Amniotic stem cell (primary cell): ENCODE measurements around the gene IDH3G.

Experiments used
- DNase-seq: peaks from one replicate; lab custom pipeline; 2025; lab: John Stamatoyannopoulos, UW

IDH3G gene

DNA sequence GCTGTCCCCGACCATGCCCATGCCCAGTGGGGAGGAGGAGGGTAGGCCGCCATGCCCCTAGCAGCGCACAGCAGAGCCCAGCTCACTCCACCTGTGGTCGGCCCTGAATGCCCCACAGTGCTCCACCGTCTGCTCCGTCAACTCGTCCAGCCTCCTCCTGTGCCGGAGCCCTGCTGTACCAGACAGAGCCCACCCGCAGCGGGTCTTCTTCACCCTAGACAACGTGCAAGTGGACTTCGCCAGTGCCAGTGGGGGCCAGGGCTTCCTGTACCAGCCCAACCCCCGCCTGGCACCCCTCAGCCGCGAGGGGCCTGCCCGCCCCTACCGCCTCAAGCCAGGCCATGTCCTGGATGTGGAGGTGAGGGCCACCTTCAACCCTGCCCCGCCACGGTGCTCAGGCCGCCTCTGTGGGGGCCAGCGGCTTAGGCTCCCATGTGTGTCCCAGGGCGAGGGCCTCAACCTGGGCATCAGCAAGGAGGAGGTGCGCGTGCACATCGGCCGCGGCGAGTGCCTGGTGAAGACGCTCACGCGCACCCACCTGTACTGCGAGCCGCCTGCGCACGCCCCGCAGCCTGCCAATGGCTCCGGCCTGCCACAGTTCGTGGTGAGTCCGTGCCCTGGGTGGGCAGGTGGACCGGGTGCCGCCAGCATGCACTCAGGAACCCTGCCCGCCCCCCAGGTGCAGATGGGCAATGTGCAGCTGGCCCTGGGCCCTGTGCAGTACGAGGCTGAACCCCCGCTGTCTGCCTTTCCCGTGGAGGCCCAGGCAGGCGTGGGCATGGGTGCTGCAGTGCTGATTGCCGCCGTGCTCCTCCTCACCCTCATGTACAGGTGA lies 20.2 kb downstream of the IDH3G start:
- DNase-seq: no peak

GRCh38 chrX:153773218-153773611 lies 21.0 kb downstream of the IDH3G start:
- no peak for DNase-seq

- no peak for DNase-seq
Measured at GRCh38 chrX:153772316-153773217, 21.6 kb downstream of the IDH3G start.

- DNase-seq: no peak
Measured at GRCh38 chrX:153771415-153772315, 22.5 kb downstream of the IDH3G start.

DNA sequence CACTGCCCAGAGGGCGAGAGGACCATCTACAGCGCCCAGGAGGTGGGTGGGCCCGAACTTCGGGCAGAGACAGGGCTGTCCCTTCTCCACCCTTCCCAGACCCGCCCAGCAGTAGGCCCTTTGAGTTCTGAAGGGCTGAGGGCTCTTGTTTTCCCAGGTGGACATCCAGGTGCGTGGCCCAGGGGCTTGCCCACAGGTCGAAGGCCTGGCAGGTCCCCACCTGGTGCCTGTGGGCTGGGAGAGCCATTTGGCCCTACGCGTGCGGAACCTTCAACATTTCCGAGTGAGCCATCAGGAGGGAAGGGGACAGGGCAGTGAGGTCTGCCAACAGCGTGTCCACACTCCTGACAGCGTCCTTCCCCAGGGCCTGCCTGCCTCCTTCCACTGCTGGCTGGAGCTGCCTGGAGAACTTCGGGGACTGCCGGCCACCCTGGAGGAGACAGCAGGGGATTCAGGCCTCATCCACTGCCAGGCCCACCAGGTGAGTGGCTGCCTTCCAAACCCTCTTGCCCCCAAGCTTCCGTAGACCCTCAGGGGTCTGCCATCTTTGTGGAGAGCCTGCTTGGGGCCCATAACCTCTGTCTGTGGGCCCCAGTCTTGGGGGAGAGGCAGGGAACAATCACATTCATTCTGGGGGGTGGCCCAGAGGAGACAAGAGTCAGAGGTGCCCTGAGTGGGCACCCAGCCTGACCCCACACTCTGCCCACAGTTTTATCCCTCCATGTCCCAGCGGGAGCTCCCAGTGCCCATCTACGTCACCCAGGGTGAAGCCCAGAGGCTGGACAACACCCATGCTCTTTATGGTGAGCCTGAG lies 23.4 kb downstream of the IDH3G start:
- no peak for DNase-seq

DNA sequence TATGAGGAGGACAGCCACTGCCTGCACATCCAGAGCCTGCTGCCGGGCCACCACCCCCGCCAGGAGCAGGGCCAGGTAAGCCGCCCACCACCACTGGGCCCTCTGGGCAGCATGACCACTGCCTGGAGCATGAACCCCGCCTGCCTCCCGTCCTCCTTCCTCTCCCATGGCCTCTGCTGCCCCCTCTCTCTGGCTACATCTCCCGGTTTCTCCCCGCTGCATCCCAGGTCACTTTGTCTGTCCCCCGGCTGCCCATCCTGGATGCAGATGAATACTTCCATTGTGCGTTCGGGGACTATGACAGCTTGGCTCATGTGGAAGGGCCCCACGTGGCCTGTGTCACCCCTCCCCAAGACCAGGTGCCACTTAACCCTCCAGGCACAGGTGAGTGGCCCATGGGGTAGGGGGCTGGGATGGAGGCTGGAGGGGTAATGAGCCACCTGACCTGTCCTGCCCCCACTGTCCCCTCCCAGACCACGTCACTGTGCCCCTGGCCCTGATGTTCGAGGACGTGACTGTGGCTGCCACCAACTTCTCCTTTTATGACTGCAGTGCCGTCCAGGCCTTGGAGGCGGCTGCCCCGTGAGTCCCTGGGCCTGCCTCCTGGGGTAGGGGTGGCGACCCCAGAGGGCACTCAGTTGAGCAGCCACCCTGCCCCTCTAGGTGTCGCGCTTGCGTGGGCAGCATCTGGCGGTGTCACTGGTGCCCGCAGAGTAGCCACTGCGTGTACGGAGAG lies 24.1 kb downstream of the IDH3G start:
- DNase-seq: no peak

GRCh38 chrX:153769158-153769864 lies 24.9 kb downstream of the IDH3G start:
- DNase-seq: no peak

- no peak for DNase-seq
Measured at GRCh38 chrX:153768311-153769157, 25.6 kb downstream of the IDH3G start.

DNA sequence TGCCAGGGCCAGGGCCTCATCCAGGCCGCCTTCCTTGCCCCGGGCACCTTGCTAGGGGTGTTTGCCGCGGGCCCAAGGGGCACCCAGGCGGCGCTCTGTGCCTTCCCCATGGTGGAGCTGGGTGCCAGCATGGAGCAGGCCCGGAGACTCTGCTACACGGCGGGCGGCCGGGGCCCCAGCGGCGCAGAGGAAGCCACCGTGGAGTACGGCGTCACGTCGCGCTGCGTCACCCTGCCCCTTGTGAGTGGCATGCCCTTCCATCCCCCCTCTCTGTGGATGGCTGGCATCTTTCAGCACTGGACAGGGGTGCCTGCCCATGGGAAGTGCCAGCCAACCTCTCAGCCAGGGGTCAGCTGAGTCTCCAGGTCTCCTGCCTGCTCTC lies 26.5 kb downstream of the IDH3G start:
- DNase-seq: no peak

GRCh38 chrX:153766871-153767673 lies 27.1 kb downstream of the IDH3G start:
- no peak for DNase-seq

GRCh38 chrX:153766098-153766817 lies 27.9 kb downstream of the IDH3G start:
- peak; percentile 31 for DNase-seq

DNA sequence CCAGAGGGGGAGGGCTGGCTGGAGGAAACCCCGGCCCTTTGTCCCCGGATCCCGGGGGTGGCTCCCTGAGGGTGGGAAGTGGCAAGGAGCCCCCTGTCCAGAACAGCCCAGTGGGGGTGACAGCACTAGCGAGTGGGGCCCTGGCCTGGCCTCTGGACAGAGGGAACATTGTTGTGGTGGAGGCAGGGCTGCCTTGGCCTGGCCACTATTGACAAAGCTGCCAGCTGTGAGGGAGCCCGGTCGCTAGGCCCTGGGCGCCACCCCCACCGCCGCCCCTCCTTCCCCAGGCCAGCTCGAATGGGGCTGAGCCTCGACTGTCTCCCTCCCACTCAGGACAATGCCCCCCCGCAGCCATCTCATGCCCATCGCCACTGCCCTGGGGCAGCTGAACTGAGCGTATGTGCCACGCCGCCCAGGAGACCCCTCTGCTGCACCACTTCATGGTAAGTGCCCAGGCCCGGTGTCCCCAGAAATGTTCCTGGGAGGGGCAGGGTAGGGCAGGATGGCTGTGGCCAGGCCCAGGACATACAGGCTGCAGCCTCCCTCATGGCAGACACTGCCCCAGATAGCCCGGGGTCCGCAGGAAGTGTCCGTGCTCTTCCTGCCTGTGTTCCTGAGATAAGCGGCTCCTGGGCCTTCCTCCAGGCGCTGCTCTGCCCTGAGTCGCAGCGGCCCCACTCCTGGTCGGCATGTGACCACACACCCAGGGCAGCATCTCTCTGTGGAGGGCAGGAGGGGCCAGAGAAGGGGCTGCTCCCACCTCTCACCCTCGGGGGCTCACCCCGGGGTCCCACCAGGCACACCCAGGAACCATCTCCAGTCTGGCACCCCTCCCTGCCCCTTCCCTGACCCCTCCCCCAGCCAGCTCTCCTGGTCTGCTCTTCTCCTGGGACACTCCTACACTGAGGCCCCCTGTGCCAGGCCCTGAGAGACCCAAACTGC lies 28.8 kb downstream of the IDH3G start:
- no peak for DNase-seq

DNA sequence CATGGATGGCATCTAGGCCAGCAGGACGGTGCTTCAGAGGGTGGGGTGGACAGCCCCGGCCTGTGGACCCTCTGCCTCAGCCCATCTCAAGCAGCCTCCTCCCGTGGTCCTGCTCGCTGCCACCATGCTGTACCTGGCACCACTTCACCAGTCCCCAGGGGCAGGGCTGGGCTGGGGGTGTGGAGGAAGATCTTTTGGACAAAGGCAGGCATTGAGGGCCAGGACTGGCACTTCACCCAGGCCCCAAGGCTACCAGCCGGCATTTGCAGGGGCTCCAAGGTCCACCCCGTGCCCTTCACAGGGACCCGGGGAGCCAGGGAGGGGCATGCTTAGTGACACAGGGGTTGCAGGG lies 29.4 kb downstream of the IDH3G start:
- DNase-seq: no peak

DNA sequence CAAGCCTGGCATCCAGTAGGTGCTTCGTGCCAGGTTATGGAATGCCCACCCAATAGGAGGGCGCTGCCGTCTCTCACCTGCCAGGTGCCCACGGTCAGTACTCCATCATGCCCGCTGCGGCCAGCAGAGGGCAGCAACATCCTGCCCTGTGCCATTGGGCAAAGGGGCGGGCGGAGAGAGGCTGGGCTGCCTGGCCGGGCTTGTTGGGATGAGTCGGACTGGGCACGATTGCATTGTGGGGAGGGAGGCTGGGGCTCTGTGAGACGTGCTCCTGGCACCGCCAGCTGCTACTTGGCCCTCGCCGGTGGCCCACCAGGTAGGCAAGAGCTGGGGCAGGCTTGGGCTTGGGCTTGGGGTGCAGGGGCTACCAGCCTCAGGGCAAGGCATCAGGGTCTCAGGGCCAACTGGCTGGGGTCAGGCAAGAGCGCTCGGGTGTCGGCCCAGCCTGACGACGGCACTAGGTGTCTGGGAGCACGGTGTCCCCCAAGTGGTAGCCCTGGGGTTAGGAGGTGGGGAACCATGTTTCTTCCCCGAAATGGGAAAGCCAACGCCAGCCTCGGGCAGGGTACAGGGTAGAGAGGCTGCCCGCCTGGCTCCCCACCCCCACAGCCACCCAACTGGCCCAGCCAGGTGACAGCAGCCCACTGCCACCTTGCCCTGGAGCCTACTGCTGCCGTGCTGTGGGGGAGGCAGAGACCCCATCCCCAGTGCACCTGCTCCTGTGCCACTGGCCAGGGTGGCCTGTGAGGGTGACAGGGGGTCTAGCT lies 30.0 kb downstream of the IDH3G start, which contains the start of gene PLXNB3:
TSS of gene PLXNB3 (plus strand) at position 261 of the 767 bp plus-strand sequence. CDS start 1,287 bp downstream, outside the sequence.
- peak; percentile 60 for DNase-seq

DNA sequence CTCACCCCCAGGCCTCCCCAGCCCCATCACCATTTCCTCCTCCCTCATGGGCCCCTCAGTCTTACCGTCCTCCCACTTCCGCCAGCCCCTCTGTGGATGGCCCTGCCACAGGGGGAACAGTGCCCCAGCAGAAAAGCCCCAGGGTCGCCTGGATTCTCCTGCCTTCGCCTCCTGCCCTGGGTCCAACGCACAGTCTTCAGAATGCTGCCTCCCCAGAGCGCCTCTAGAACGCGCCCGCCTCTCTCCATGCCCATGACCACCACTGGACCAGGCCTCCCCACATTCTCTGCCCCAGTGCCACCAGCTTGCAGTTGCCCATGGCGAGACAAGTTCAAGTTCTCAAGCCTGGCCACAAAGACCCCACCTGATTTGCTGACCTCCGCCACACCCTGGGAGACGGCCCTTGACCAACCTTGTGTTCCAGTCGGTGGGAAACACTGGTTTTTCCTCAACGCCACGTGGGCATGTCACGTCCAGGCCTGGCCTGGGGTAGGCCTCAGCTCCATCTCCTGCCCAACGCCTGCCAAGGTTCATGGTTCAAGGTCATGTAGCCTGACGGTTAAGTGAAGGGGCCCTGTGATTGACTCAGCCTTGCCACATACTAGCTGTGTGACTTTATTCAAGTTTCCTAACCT lies 30.8 kb downstream of the IDH3G start:
- DNase-seq: no peak
